ENCODE results near the gene CDK5RAP2. TPM values are rescaled to one million over a fixed set of nuclear protein-coding genes. Genes with fewer than 3 reads are reported as not detected.

CDK5RAP2 gene
- total RNA-seq, 3 donors from 2014 or later (not counting 1 experiment from before 2014, with no cell fraction given), result 81.5 to 95.7 (median 82.4) TPM

GRCh38 chr9:120619751-120620655 is 40.0 kb upstream of the CDK5RAP2 start:
- Histone ChIP-seq H3K4me1 (ENCODE audit: control insufficient read depth, insufficient read depth, low read length) (no peaks in the 10 kb centered on the region), H3K4me3 (ENCODE audit: low read length) (no peak overlapping the region), H3K27me3 (ENCODE audit: control insufficient read depth, insufficient read depth, low read length) (no peaks in the 10 kb centered on the region), H3K9me3 (ENCODE audit: control insufficient read depth, insufficient read depth, low read length) (no peaks in the 10 kb centered on the region), H3K36me3 (ENCODE audit: control insufficient read depth, insufficient read depth, low read length) (peaks cover 11% of the 10 kb centered on the region), H3K27ac (ENCODE audit: low read length) (no peak overlapping the region)
- Mint-ChIP-seq H3K36me3 (peaks cover 6% of the 10 kb centered on the region), H3K4me3 (no peak overlapping the region), H3K27ac (peak overlapping the region in 1 of 2 donors; percentile 5), H3K27me3 (ENCODE audit: low read depth in 2 of 2) (no peaks in the 10 kb centered on the region), H3K9me3 (no peaks in the 10 kb centered on the region), H3K4me1 (peaks cover 8 to 12% of the 10 kb centered on the region in 2 donors)
- peak; percentile 88 to 95 (median 93) for ATAC-seq
- DNase-seq, result peak; percentile 34 to 80
- WGBS (ENCODE audit: insufficient coverage), result 67% methylated on average over 5 of the region's 8 CpGs
- peak; percentile 88 for TF ChIP-seq CTCF (IDR thresholded peaks at IDR 0.05)
- intact Hi-C loops (cut with micrococcal nuclease), result loop anchor here (1.0 kb wide), 1 partner anchor 316 kb away; no protein-coding TSS in a partner anchor

- DNase-seq (no peak), ATAC-seq (no peak)
- no peaks in the 10 kb centered on the region for H3K27me3 ChIP-seq (ENCODE audit: control insufficient read depth, insufficient read depth, low read length)
- H3K4me1 ChIP-seq (ENCODE audit: control insufficient read depth, insufficient read depth, low read length), result no peaks in the 10 kb centered on the region
- TF ChIP-seq CTCF (IDR thresholded peaks at IDR 0.05), result no peak
- peaks cover 12% of the 10 kb centered on the region for H3K36me3 ChIP-seq (ENCODE audit: control insufficient read depth, insufficient read depth, low read length)
- H3K9me3 ChIP-seq (ENCODE audit: control insufficient read depth, insufficient read depth, low read length), result no peaks in the 10 kb centered on the region
- H3K27me3 Mint-ChIP-seq (ENCODE audit: low read depth in 2 of 2), result no peaks in the 10 kb centered on the region
- no peaks in the 10 kb centered on the region for H3K9me3 Mint-ChIP-seq
- peaks cover 6% of the 10 kb centered on the region for H3K36me3 Mint-ChIP-seq
- intact Hi-C loops (cut with micrococcal nuclease), result no loop called here
- H3K27ac Mint-ChIP-seq, result peak overlapping the region in 1 of 2 donors; percentile 28
- no peak overlapping the region for H3K4me3 ChIP-seq (ENCODE audit: low read length)
- no peak overlapping the region for H3K4me3 Mint-ChIP-seq
- peaks cover 8 to 9% of the 10 kb centered on the region in 2 donors for H3K4me1 Mint-ChIP-seq
- no peak overlapping the region for H3K27ac ChIP-seq (ENCODE audit: low read length)
Measured at GRCh38 chr9:120616966-120617935, 37.3 kb upstream of the CDK5RAP2 start.

- 100% methylated on average over 1 of the region's 1 CpG for WGBS (ENCODE audit: insufficient coverage)
- Histone ChIP-seq H3K4me1 (ENCODE audit: control insufficient read depth, insufficient read depth, low read length) (no peaks in the 10 kb centered on the region), H3K27me3 (ENCODE audit: control insufficient read depth, insufficient read depth, low read length) (no peaks in the 10 kb centered on the region), H3K4me3 (ENCODE audit: low read length) (no peak overlapping the region), H3K27ac (ENCODE audit: low read length) (no peak overlapping the region), H3K9me3 (ENCODE audit: control insufficient read depth, insufficient read depth, low read length) (no peaks in the 10 kb centered on the region), H3K36me3 (ENCODE audit: control insufficient read depth, insufficient read depth, low read length) (peaks cover 12% of the 10 kb centered on the region)
- ATAC-seq, result no peak
- intact Hi-C loops (cut with micrococcal nuclease), result no loop called here
- H3K4me3 Mint-ChIP-seq, result no peak overlapping the region
- TF ChIP-seq CTCF (IDR thresholded peaks at IDR 0.05), result no peak
- H3K9me3 Mint-ChIP-seq, result no peaks in the 10 kb centered on the region
- DNase-seq, result no peak
- H3K27ac Mint-ChIP-seq, result no peak overlapping the region
- peaks cover 0 to 6% of the 10 kb centered on the region in 2 donors for H3K4me1 Mint-ChIP-seq
- no peaks in the 10 kb centered on the region for H3K27me3 Mint-ChIP-seq (ENCODE audit: low read depth in 2 of 2)
- no peaks in the 10 kb centered on the region for H3K36me3 Mint-ChIP-seq
Measured at GRCh38 chr9:120612218-120612617, 32.3 kb upstream of the CDK5RAP2 start.
